GM23338 (cell line): ENCODE measurements around the gene OCA2. TPM values are rescaled to one million over a fixed set of nuclear protein-coding genes. Genes with fewer than 3 reads are reported as not detected.

Experiments
- ATAC-seq: fragments of 200-7000 bp; cut with Tn5 transposase; 3 replicates; pipeline ENCODE4 v1.9.1; 2020
- DNase-seq: peaks from one replicate; pipeline ENCODE4 v3.0.0-alpha.2; 2015; ENCODE audit warnings: low spot score
- H2AFZ ChIP-seq: fragments of 200-600 bp; sonication (generic); 2 replicates; pipeline ENCODE4 v1.8.0; 2016; ENCODE audit warnings: antibody characterized with exemption, mild to moderate bottlenecking, moderate library complexity
- H3F3A ChIP-seq: fragments of 200-600 bp; sonication (generic); replicated peaks from 2 replicates; pipeline ENCODE4 v1.8.0; 2017; ENCODE audit warnings: antibody characterized with exemption, mixed run types, low read depth
- H3K27ac ChIP-seq: fragments of 200-600 bp; sonication (generic); 2 replicates; pipeline ENCODE4 v1.6.1; 2016; ENCODE audit warnings: low read depth
- H3K27me3 ChIP-seq: fragments of 200-600 bp; sonication (generic); 2 replicates; pipeline ENCODE4 v1.8.0; 2016; ENCODE audit warnings: mild to moderate bottlenecking, mixed run types, moderate library complexity; ENCODE audit not compliant: insufficient read depth
- H3K36me3 ChIP-seq: fragments of 200-600 bp; sonication (generic); 2 replicates; pipeline ENCODE4 v1.8.0; 2016; ENCODE audit warnings: mild to moderate bottlenecking; ENCODE audit not compliant: insufficient read depth
- H3K4me1 ChIP-seq: fragments of 200-600 bp; sonication (generic); 2 replicates; pipeline ENCODE4 v1.8.0; 2016; ENCODE audit warnings: mild to moderate bottlenecking, moderate library complexity; ENCODE audit not compliant: insufficient read depth
- H3K4me2 ChIP-seq: fragments of 200-600 bp; sonication (generic); 2 replicates; pipeline ENCODE4 v1.7.1; 2017; ENCODE audit warnings: mixed run types
- H3K4me3 ChIP-seq: fragments of 200-600 bp; sonication (generic); 2 replicates; pipeline ENCODE4 v1.6.1; 2016; ENCODE audit warnings: mixed run types
- H3K79me2 ChIP-seq: fragments of 200-600 bp; sonication (generic); replicated peaks from 2 replicates; pipeline ENCODE4 v1.8.0; 2017; ENCODE audit warnings: mild to moderate bottlenecking; ENCODE audit not compliant: insufficient read depth
- H3K9me2 ChIP-seq: fragments of 200-600 bp; sonication (generic); 2 replicates; pipeline ENCODE4 v1.8.0; 2017; ENCODE audit not compliant: insufficient read depth
- H4K20me1 ChIP-seq: fragments of 200-600 bp; sonication (generic); replicated peaks from 2 replicates; pipeline ENCODE4 v1.8.0; 2017; ENCODE audit warnings: mild to moderate bottlenecking; ENCODE audit not compliant: insufficient read depth
- H3K27ac Mint-ChIP-seq: 2 replicates; pipeline ENCODE4 v1.8.0; 2020; ENCODE audit warnings: inconsistent platforms, mild to moderate bottlenecking, moderate library complexity, mixed read lengths
- H3K27me3 Mint-ChIP-seq: 3 replicates; pipeline ENCODE4 v1.8.0; 2022; ENCODE audit warnings: low read depth, mild to moderate bottlenecking, moderate library complexity, mixed read lengths, inconsistent platforms; ENCODE audit not compliant: insufficient read depth, poor library complexity
- H3K36me3 Mint-ChIP-seq: 3 replicates; pipeline ENCODE4 v1.8.0; 2021; ENCODE audit warnings: low read depth, mild to moderate bottlenecking, inconsistent platforms, moderate library complexity, mixed read lengths
- H3K4me1 Mint-ChIP-seq: 3 replicates; pipeline ENCODE4 v1.8.0; 2020; ENCODE audit warnings: mild to moderate bottlenecking, inconsistent platforms, mixed read lengths
- H3K4me3 Mint-ChIP-seq: 3 replicates; pipeline ENCODE4 v1.8.0; 2021; ENCODE audit warnings: moderate library complexity, mild to moderate bottlenecking, inconsistent platforms, mixed read lengths
- H3K9me3 Mint-ChIP-seq: 3 replicates; pipeline ENCODE4 v1.8.0; 2020; ENCODE audit warnings: moderate library complexity, mild to moderate bottlenecking, inconsistent platforms, mixed read lengths
- CREB1 ChIP-seq: fragments of 250-450 bp; sonication (Bioruptor Pico); IDR thresholded peaks from 2 replicates; pipeline ENCODE4 v1.5.0; 2020; ENCODE audit warnings: low read depth, mild to moderate bottlenecking, moderate library complexity
- CTCF ChIP-seq, 2 experiments: fragments of 200-600 bp in 1 of 2; sonication (generic) in 1 of 2; conservative IDR thresholded peaks; 2 replicates each; pipeline versions ENCODE4 v1.5.1 to v1.6.1; 2016 to 2017; ENCODE audit warnings: antibody characterized with exemption in 2 of 2, low read depth in 2 of 2, mild to moderate bottlenecking in 2 of 2, moderate library complexity in 1 of 2
- ETS1 ChIP-seq: IDR thresholded peaks from 2 replicates; pipeline ENCODE4 v1.6.1; 2016; ENCODE audit warnings: antibody characterized with exemption
- EZH2phosphoT487 ChIP-seq: fragments of 200-600 bp; sonication (generic); IDR thresholded peaks from one replicate; pipeline ENCODE4 v1.8.1; 2018; ENCODE audit warnings: antibody characterized with exemption; ENCODE audit not compliant: unreplicated experiment
- JUNB ChIP-seq: IDR thresholded peaks from one replicate; pipeline ENCODE4 v1.6.1; 2016; ENCODE audit warnings: antibody characterized with exemption; ENCODE audit not compliant: unreplicated experiment
- NANOG ChIP-seq: IDR thresholded peaks from 2 replicates; pipeline ENCODE4 v1.6.1; 2016; ENCODE audit warnings: antibody characterized with exemption, borderline replicate concordance
- POLR2AphosphoS5 ChIP-seq: IDR thresholded peaks from 2 replicates; pipeline ENCODE4 v1.6.1; 2016; ENCODE audit warnings: antibody characterized with exemption, low read depth
- REST ChIP-seq: IDR thresholded peaks from one replicate; pipeline ENCODE4 v1.6.1; 2018; ENCODE audit warnings: antibody characterized with exemption; ENCODE audit not compliant: unreplicated experiment
- STAT1 ChIP-seq: IDR thresholded peaks from one replicate; pipeline ENCODE4 v1.6.1; 2016; ENCODE audit warnings: antibody characterized with exemption; ENCODE audit not compliant: unreplicated experiment
- ZNF114 ChIP-seq: fragments of 250-450 bp; sonication (Bioruptor Pico); IDR thresholded peaks from 2 replicates; pipeline ENCODE4 v1.5.0; 2020; ENCODE audit warnings: mild to moderate bottlenecking, moderate library complexity
- ZNF462 ChIP-seq: fragments of 250-450 bp; sonication (Bioruptor Pico); IDR thresholded peaks from 2 replicates; pipeline ENCODE4 v1.5.0; 2020; ENCODE audit warnings: mild to moderate bottlenecking, moderate library complexity
- polyA plus RNA-seq: library from polyadenylated mRNA; unstranded; fragments of >200 nt; fragmentation: Nextera tagmentation; extraction: Ambion mirVana; gene quantifications from 2 replicates; pipeline ENCODE4 v1.2.1, GENCODE V29; 2016
- total RNA-seq: library from RNA; depleted of rRNA; stranded (reverse); fragments of >200 nt; shearing (Covaris generic); gene quantifications from 2 replicates; pipeline ENCODE4 v1.2.3, GENCODE V29; 2014

Gene OCA2
- total and polyA plus RNA-seq, 2 experiments from 2014 or later, result 0.40 to 0.69 TPM

- TF ChIP-seq EZH2phosphoT487 (no peak), POLR2AphosphoS5 (no peak), CTCF (conservative IDR thresholded peaks at IDR 0.05; ENCODE audit: low read depth in 2 of 2) (no peak; a peak in 1 of 4 replicates)
Measured at GRCh38 chr15:27873039-27873438, 226.1 kb downstream of the OCA2 start (continued).

- Mint-ChIP-seq H3K4me3 (no peak overlapping the region), H3K4me1 (peaks cover 10% of the 10 kb centered on the region; the same call in 2 of the 3 replicates), H3K36me3 (no peaks in the 10 kb centered on the region), H3K27ac (no peak overlapping the region), H3K9me3 (no peaks in the 10 kb centered on the region), H3K27me3 (no peaks in the 10 kb centered on the region)
- H2AFZ ChIP-seq, result no peak overlapping the region
- H3K4me2 ChIP-seq, result no peak overlapping the region
- no peaks in the 10 kb centered on the region for H3K27me3 ChIP-seq
- H3K27ac ChIP-seq, result no peak overlapping the region
- no peak for DNase-seq
- H3K36me3 ChIP-seq, result no peaks in the 10 kb centered on the region
- H3K79me2 ChIP-seq, result no peaks in the 10 kb centered on the region
- H3F3A ChIP-seq, result no peaks in the 10 kb centered on the region
- H4K20me1 ChIP-seq, result no peaks in the 10 kb centered on the region
- no peak overlapping the region for H3K4me3 ChIP-seq
- no peaks in the 10 kb centered on the region for H3K4me1 ChIP-seq
- ATAC-seq, result no peak
- no peaks in the 10 kb centered on the region for H3K9me2 ChIP-seq
- TF ChIP-seq NANOG (no peak), JUNB (no peak), CREB1 (CRISPR knock-in tag) (no peak), CTCF (conservative IDR thresholded peaks at IDR 0.05; ENCODE audit: low read depth in 2 of 2) (no peak), ZNF114 (CRISPR knock-in tag) (no peak), REST (no peak), ZNF462 (CRISPR knock-in tag) (no peak), ETS1 (no peak), STAT1 (no peak)
Measured at GRCh38 chr15:27872355-27872754, 226.8 kb downstream of the OCA2 start.
